HepG2 (cell line): Measurements from ENCODE around the gene SHISA7. TPM values are rescaled to one million over a fixed set of nuclear protein-coding genes. Genes with fewer than 3 reads are reported as not detected.

Experiments used
- ATAC-seq: fragments of 200-7000 bp; cut with Tn5 transposase; 3 replicates; pipeline ENCODE4 v1.9.1; 2020; ENCODE audit warnings: mild to moderate bottlenecking, moderate library complexity
- BruUV-seq: library from RNA; stranded (reverse); fragments of 400-500 nt; replicated peaks from 2 replicates; lab custom pipeline; 2021; lab: Mats Ljungman, UMichigan
- CTCF ChIA-PET: fragments of 300-600 bp; formaldehyde crosslinking; extraction: SDS; loops from one replicate; lab custom pipeline; 2021; ENCODE audit warnings: low total read pairs, inconsistent platforms, low intra/inter-chr PET ratio; lab: Yijun Ruan, JAX
- POLR2A ChIA-PET: fragments of 350-600 bp; sonication (Branson Sonifier 250); formaldehyde crosslinking; loops from one replicate; lab custom pipeline; 2020; ENCODE audit warnings: antibody characterized with exemption, inconsistent platforms; lab: Yijun Ruan, JAX
- DNase-seq: peaks from one replicate; pipeline ENCODE4 v3.0.0-alpha.2; 2015; ENCODE audit warnings: low spot score
- FAIRE-seq: peaks from 3 replicates; lab custom pipeline; 2011; peaks lifted over from hg19 to GRCh38; lab: Jason Lieb, UNC
- H2AFZ ChIP-seq: one replicate; pipeline ENCODE4 v1.6.1; 2011; ENCODE audit warnings: low read length, inconsistent platforms
- H3K27ac ChIP-seq: fragments of 300-600 bp; 3 replicates; pipeline ENCODE4 v1.8.0; 2011; ENCODE audit warnings: mixed run types, mild to moderate bottlenecking, mixed read lengths, low read length, inconsistent platforms; ENCODE audit not compliant: insufficient read depth; ENCODE audit errors: extremely low read length
- H3K27me3 ChIP-seq, 2 experiments: fragments of 200-600 bp in 1 of 2; 2 replicates in 1 of 2; 3 replicates in 1 of 2; pipeline versions ENCODE4 v1.6.0 to v1.8.0; 2011; ENCODE audit warnings: low read length in 2 of 2, mild to moderate bottlenecking in 2 of 2, moderate library complexity in 2 of 2, inconsistent platforms in 1 of 2; ENCODE audit not compliant: insufficient read depth in 2 of 2, control insufficient read depth in 1 of 2
- H3K36me3 ChIP-seq, 2 experiments: fragments of 200-600 bp in 1 of 2; replicated peaks in 1 of 2; 2 replicates in 1 of 2; 3 replicates in 1 of 2; pipeline versions ENCODE4 v1.5.1 to v1.8.0; 2011; ENCODE audit warnings: low read length in 2 of 2, inconsistent platforms in 1 of 2; ENCODE audit not compliant: insufficient read depth in 2 of 2, control insufficient read depth in 1 of 2
- H3K4me1 ChIP-seq: 2 replicates; pipeline ENCODE4 v1.5.1; 2012; ENCODE audit warnings: low read length, inconsistent platforms; ENCODE audit not compliant: insufficient read depth
- H3K4me2 ChIP-seq: 2 replicates; pipeline ENCODE4 v1.6.0; 2011; ENCODE audit warnings: low read depth, low read length, inconsistent platforms
- H3K4me3 ChIP-seq, 3 experiments: fragments of 200-600 bp in 1 of 3; sonication (generic), shearing (Covaris generic) in 1 of 3; replicated peaks in 1 of 3; 2 replicates each; pipeline ENCODE4 v1.5.1; 2011 to 2016; ENCODE audit warnings: low read length in 3 of 3, inconsistent platforms in 2 of 3, low read depth in 2 of 3, mild to moderate bottlenecking in 2 of 3, control low read depth in 1 of 3, mixed read lengths in 1 of 3; ENCODE audit not compliant: insufficient read depth in 1 of 3
- H3K79me2 ChIP-seq: one replicate; pipeline ENCODE4 v1.6.1; 2011; ENCODE audit warnings: low read length, inconsistent platforms; ENCODE audit not compliant: insufficient read depth
- H3K9ac ChIP-seq: 2 replicates; pipeline ENCODE4 v1.6.0; 2011; ENCODE audit warnings: mild to moderate bottlenecking, low read depth, low read length, inconsistent platforms; ENCODE audit not compliant: insufficient read depth
- H3K9me3 ChIP-seq: 2 replicates; pipeline ENCODE4 v1.5.1; 2012; ENCODE audit warnings: mild to moderate bottlenecking, low read length
- H4K20me1 ChIP-seq: 2 replicates; pipeline ENCODE4 v1.6.0; 2011; ENCODE audit warnings: inconsistent platforms, mild to moderate bottlenecking, low read length, moderate library complexity; ENCODE audit not compliant: insufficient read depth
- ATF4 ChIP-seq, 2 experiments: fragments of 450-650 bp in 1 of 2; sonication (generic) in 1 of 2; formaldehyde crosslinking; IDR thresholded peaks; 2 replicates each; pipeline versions ENCODE4 v1.5.0 to v1.8.0; 2020 to 2022; ENCODE audit warnings: mild to moderate bottlenecking in 1 of 2, missing genetic modification reagents in 1 of 2
- CREB1 ChIP-seq, 2 experiments: fragments of 450-650 bp in 1 of 2; IDR thresholded peaks; 2 replicates each; pipeline ENCODE4 v1.6.1; 2016 to 2017; ENCODE audit warnings: control low read depth in 1 of 2, mild to moderate bottlenecking in 1 of 2, missing compliant biosample characterization in 1 of 2, missing genetic modification characterization in 1 of 2
- ELF1 ChIP-seq: sonication (generic); formaldehyde crosslinking; IDR thresholded peaks from 2 replicates; pipeline ENCODE4 v1.4.0; 2020; ENCODE audit warnings: missing genetic modification reagents
- GABPA ChIP-seq, 2 experiments: IDR thresholded peaks; 2 replicates each; pipeline ENCODE4 v1.6.1; 2011 to 2016; ENCODE audit warnings: low read depth in 2 of 2, low read length in 1 of 2, missing biosample characterization in 1 of 2, missing genetic modification characterization in 1 of 2
- GABPB1 ChIP-seq: IDR thresholded peaks from 2 replicates; pipeline ENCODE4 v1.6.1; 2016; ENCODE audit warnings: mild to moderate bottlenecking, missing genetic modification reagents, moderate library complexity, missing compliant biosample characterization
- KAT8 ChIP-seq: IDR thresholded peaks from 2 replicates; pipeline ENCODE4 v1.6.1; 2016; ENCODE audit warnings: missing genetic modification reagents, missing compliant biosample characterization
- NR2C2 ChIP-seq: sonication (generic); formaldehyde crosslinking; IDR thresholded peaks from 2 replicates; pipeline ENCODE4 v1.4.0; 2020; ENCODE audit warnings: missing genetic modification reagents, mild to moderate bottlenecking, moderate library complexity, borderline replicate concordance
- REL ChIP-seq: sonication (generic); formaldehyde crosslinking; conservative IDR thresholded peaks from 2 replicates; pipeline ENCODE4 v1.8.0; 2022; ENCODE audit warnings: mild to moderate bottlenecking, missing genetic modification reagents, moderate library complexity
- SAP130 ChIP-seq: IDR thresholded peaks from 2 replicates; pipeline ENCODE4 v1.6.1; 2016; ENCODE audit warnings: low read depth
- SMAD1 ChIP-seq: sonication (generic); formaldehyde crosslinking; IDR thresholded peaks from 2 replicates; pipeline ENCODE4 v1.4.0; 2020; ENCODE audit warnings: missing genetic modification reagents, low read depth, mild to moderate bottlenecking, borderline replicate concordance
- TEAD3 ChIP-seq: optimal IDR thresholded peaks from 2 replicates; pipeline ENCODE3; 2016; ENCODE audit warnings: borderline replicate concordance
- ZBTB49 ChIP-seq: sonication (generic); formaldehyde crosslinking; IDR thresholded peaks from 2 replicates; pipeline ENCODE4 v1.4.0; 2020; ENCODE audit warnings: missing genetic modification reagents, borderline replicate concordance
- ZFY ChIP-seq: sonication (generic); formaldehyde crosslinking; IDR thresholded peaks from 2 replicates; pipeline ENCODE4 v1.4.0; 2020; ENCODE audit warnings: missing genetic modification reagents
- ZNF234 ChIP-seq: sonication (generic); formaldehyde crosslinking; conservative IDR thresholded peaks from 2 replicates; pipeline ENCODE4 v1.5.1; 2020; ENCODE audit warnings: mild to moderate bottlenecking, missing genetic modification reagents
- ZNF282 ChIP-seq: fragments of 450-650 bp; IDR thresholded peaks from 2 replicates; pipeline ENCODE4 v1.6.1; 2018; ENCODE audit not compliant: partially characterized antibody
- ZNF563 ChIP-seq: sonication (generic); formaldehyde crosslinking; IDR thresholded peaks from 2 replicates; pipeline ENCODE4 v1.8.0; 2022; ENCODE audit warnings: mild to moderate bottlenecking, moderate library complexity, missing genetic modification reagents
- ZNF629 ChIP-seq: sonication (generic); formaldehyde crosslinking; conservative IDR thresholded peaks from 2 replicates; pipeline ENCODE4 v1.5.0; 2020; ENCODE audit warnings: missing genetic modification reagents
- ZNF687 ChIP-seq: sonication (generic); formaldehyde crosslinking; IDR thresholded peaks from 2 replicates; pipeline ENCODE4 v1.5.1; 2020; ENCODE audit warnings: mild to moderate bottlenecking, missing genetic modification reagents, moderate library complexity
- WGBS: methylation state at CpG from one replicate; pipeline ENCODE4 v1.1.6; 2017; ENCODE audit warnings: low lambda C conversion rate; 5-methylcytosine and 5-hydroxymethylcytosine counted together
- in situ Hi-C: cut with HindIII; loops from 2 replicates; pipeline ENCODE4 v1.10.0; 2017; ENCODE audit warnings: low pct_unique_long_range_greater_than_20kb; ENCODE audit not compliant: extremely low pct_ligation_motif_present
- intact Hi-C: fragments of 100-400 bp; cut with micrococcal nuclease; formaldehyde crosslinking; loops from one replicate; pipeline ENCODE4 v1.10.0; 2022; ENCODE audit not compliant: unreplicated experiment
- polyA plus RNA-seq, 8 experiments: library from polyadenylated mRNA; depleted of rRNA in 3 of 8; stranded (reverse) in 7 of 8; unstranded in 1 of 8; fragments of >200 nt; fragmentation: Illumina TruSeq in 4 of 8; extraction: Trizol in 4 of 8; gene quantifications; 2 replicates each; pipeline versions ENCODE4 v1.2.1 to v1.2.3, GENCODE V29; 2011 to 2016; ENCODE audit warnings: low read depth in 4 of 8, missing spikeins in 1 of 8, mixed read lengths in 1 of 8; ENCODE audit not compliant: insufficient read depth in 1 of 8
- total RNA-seq, 5 experiments: library from RNA; depleted of rRNA; stranded (reverse); fragments of >200 nt; fragmentation: Illumina TruSeq; extraction: Trizol; gene quantifications; 2 replicates each; pipeline ENCODE4 v1.2.3, GENCODE V29; 2016; ENCODE audit warnings: low read depth in 1 of 5

The SHISA7 gene
- total and polyA plus RNA-seq, 2 of the 13 experiments (the other 11 are each of a cell fraction or from before 2014, with no cell fraction given) = not detected

- no TSS peak for BruUV-seq
- H3K9me3 ChIP-seq = no peaks in the 10 kb centered on the region
- H3K79me2 ChIP-seq = no peaks in the 10 kb centered on the region
- POLR2A ChIA-PET = interaction anchor here (1.4 kb wide), 1 partner anchor 11 kb away, joined by 4 read pairs; the partner anchor contains the start of gene ISOC2
- FAIRE-seq = no peak
- intact Hi-C loops (no loop called here), in situ Hi-C loops (no loop called here)
- TF ChIP-seq ELF1 (0 out of 2 replicates have a peak, but pooled peaks have one; percentile 26), ZNF282 (no peak), ZNF234 (no peak), CREB1 (IDR thresholded peaks at IDR 0.05) (no peak), CREB1 (CRISPR knock-in tag; IDR thresholded peaks at IDR 0.05) (peak; percentile 44), ZBTB49 (no peak), KAT8 (CRISPR knock-in tag) (peak; percentile 33; the same call in 1 of the 2 replicates), ATF4 (CRISPR knock-in tag; IDR thresholded peaks at IDR 0.05) (no peak), REL (CRISPR knock-in tag) (no peak), ZNF563 (CRISPR knock-in tag) (no peak), TEAD3 (CRISPR knock-in tag) (peak; percentile 34), GABPA (IDR thresholded peaks at IDR 0.05; ENCODE audit: low read depth, low read length) (peak; percentile 38), GABPA (CRISPR knock-in tag; IDR thresholded peaks at IDR 0.05; ENCODE audit: low read depth) (peak; percentile 84), GABPB1 (CRISPR knock-in tag) (peak; percentile 55), SAP130 (CRISPR knock-in tag) (peak; percentile 24; the same call in 1 of the 2 replicates), SMAD1 (CRISPR knock-in tag) (no peak), ZNF629 (CRISPR knock-in tag) (peak; percentile 90), ZFY (peak; percentile 25; the same call in 1 of the 2 replicates), ZNF687 (peak; percentile 44), NR2C2 (CRISPR knock-in tag) (peak; percentile 77)
- no peaks in the 10 kb centered on the region; a peak in 2 of 5 replicates for H3K27me3 ChIP-seq
- CTCF ChIA-PET = no interaction called here
- H3K4me1 ChIP-seq = peaks cover 51% of the 10 kb centered on the region
- H3K9ac ChIP-seq = peak overlapping the region; percentile 22; the same call in 1 of the 2 replicates
- no peaks in the 10 kb centered on the region for H4K20me1 ChIP-seq
- H3K27ac ChIP-seq = no peak overlapping the region
- H2AFZ ChIP-seq = no peak overlapping the region
- peak overlapping the region; percentile 45; the same call in 1 of the 2 replicates for H3K4me2 ChIP-seq
- DNase-seq = peak; percentile 55
- no peak for ATAC-seq
- H3K36me3 ChIP-seq = no peaks in the 10 kb centered on the region
- 85% methylated on average over 4 of the region's 8 CpGs for WGBS
- H3K4me3 ChIP-seq = no peak overlapping the region; a peak in 1 of 6 replicates
Measured at GRCh38 chr19:55472463-55472862, 29.4 kb upstream of the SHISA7 start.
